Measurements from ENCODE around the gene MORC1.

Gene MORC1

GRCh38 chr3:108909799-108910198, 208.1 kb downstream of the MORC1 start:
- H3K27ac ChIP-seq: no peak overlapping the region
- TF ChIP-seq ZFX (IDR thresholded peaks at IDR 0.05) (no peak), CTCF (conservative IDR thresholded peaks at IDR 0.05) (no peak)
